HuH-7.5 (cell line): ENCODE data around the gene GULP1.
"Not testable (repeated sequence)": the region's sequence is repeated elsewhere in the genome, so short reads cannot be mapped to it uniquely, and the experiment has no call there.

Experiments used
- DNase-seq: peaks from one replicate; pipeline ENCODE4 v3.0.0; 2011; ENCODE audit warnings: low spot score

GULP1 gene

GRCh38 chr2:188416367-188416766, 124.7 kb downstream of the GULP1 start:
- DNase-seq, result no peak

GRCh38 chr2:188422726-188423125, 131.1 kb downstream of the GULP1 start:
- DNase-seq, result no peak

- no peak for DNase-seq
Measured at GRCh38 chr2:188425266-188425665, 133.6 kb downstream of the GULP1 start.

GRCh38 chr2:188426121-188426520, 134.4 kb downstream of the GULP1 start:
- no peak for DNase-seq

- no peak for DNase-seq
Measured at GRCh38 chr2:188430705-188431104, 139.0 kb downstream of the GULP1 start.

- no peak for DNase-seq
Measured at GRCh38 chr2:188434018-188434417, 142.3 kb downstream of the GULP1 start.

GRCh38 chr2:188435115-188435514, 143.4 kb downstream of the GULP1 start:
- no peak for DNase-seq

GRCh38 chr2:188437537-188437936, 145.9 kb downstream of the GULP1 start:
- DNase-seq, result no peak

GRCh38 chr2:188439986-188440385, 148.3 kb downstream of the GULP1 start:
- no peak for DNase-seq

- no peak for DNase-seq
Measured at GRCh38 chr2:188440849-188441248, 149.2 kb downstream of the GULP1 start.

GRCh38 chr2:188441288-188441947, 149.7 kb downstream of the GULP1 start:
- no peak for DNase-seq

- no peak for DNase-seq
Measured at GRCh38 chr2:188443207-188443606, 151.5 kb downstream of the GULP1 start.

- DNase-seq, result no peak
Measured at GRCh38 chr2:188444106-188444835, 152.6 kb downstream of the GULP1 start.

- no peak for DNase-seq
Measured at GRCh38 chr2:188449561-188449960, 157.9 kb downstream of the GULP1 start.

- no peak for DNase-seq
Measured at GRCh38 chr2:188449971-188450370, 158.3 kb downstream of the GULP1 start.

- no peak for DNase-seq
Measured at GRCh38 chr2:188450732-188451483, 159.2 kb downstream of the GULP1 start.

- no peak for DNase-seq
Measured at GRCh38 chr2:188452084-188452483, 160.4 kb downstream of the GULP1 start.

GRCh38 chr2:188456114-188456909, 164.6 kb downstream of the GULP1 start:
- no peak for DNase-seq

GRCh38 chr2:188459061-188459460, 167.4 kb downstream of the GULP1 start:
- no peak for DNase-seq

- DNase-seq, result not testable (repeated sequence)
Measured at GRCh38 chr2:188466078-188466477, 174.4 kb downstream of the GULP1 start.

GRCh38 chr2:188466761-188467160, 175.1 kb downstream of the GULP1 start:
- no peak for DNase-seq

- no peak for DNase-seq
Measured at GRCh38 chr2:188471166-188471565, 179.5 kb downstream of the GULP1 start.
